ENCODE results near the gene VPS13A. TPM values are rescaled to one million over a fixed set of nuclear protein-coding genes. Genes with fewer than 3 reads are reported as not detected.
"Not testable (repeated sequence)": the region's sequence is repeated elsewhere in the genome, so short reads cannot be mapped to it uniquely, and the experiment has no call there.

Gene VPS13A
- total RNA-seq, 1 donor from 2014 or later = 37.8 TPM

- Histone ChIP-seq H3K27ac (no peak overlapping the region), H3K4me3 (no peak overlapping the region), H3K9me3 (no peaks in the 10 kb centered on the region), H3K27me3 (ENCODE audit: low read depth) (no peaks in the 10 kb centered on the region), H3K36me3 (peaks cover 6% of the 10 kb centered on the region), H3K4me1 (no peaks in the 10 kb centered on the region)
- DNase-seq (no peak), ATAC-seq (no peak)
- TF ChIP-seq CTCF (IDR thresholded peaks at IDR 0.05) = no peak
- intact Hi-C loops (cut with DNase I) = no loop called here
These were observed 60.6 kb downstream of the VPS13A start for GRCh38 chr9:77237896-77238295.

- no peak overlapping the region for H3K27ac ChIP-seq
- no peaks in the 10 kb centered on the region for H3K27me3 ChIP-seq (ENCODE audit: low read depth)
- H3K9me3 ChIP-seq = no peaks in the 10 kb centered on the region
- ATAC-seq (no peak), DNase-seq (no peak)
- H3K4me1 ChIP-seq = no peaks in the 10 kb centered on the region
- intact Hi-C loops (cut with DNase I) = no loop called here
- no peak for TF ChIP-seq CTCF (IDR thresholded peaks at IDR 0.05)
- no peak overlapping the region for H3K4me3 ChIP-seq
- H3K36me3 ChIP-seq = peaks cover 10% of the 10 kb centered on the region
These were observed 73.7 kb downstream of the VPS13A start for GRCh38 chr9:77251050-77251449.

GRCh38 chr9:77257275-77257674 lies 79.9 kb downstream of the VPS13A start:
- Histone ChIP-seq H3K27me3 (ENCODE audit: low read depth) (no peaks in the 10 kb centered on the region), H3K27ac (no peak overlapping the region), H3K9me3 (no peaks in the 10 kb centered on the region), H3K36me3 (peaks cover 5% of the 10 kb centered on the region), H3K4me3 (no peak overlapping the region), H3K4me1 (no peaks in the 10 kb centered on the region)
- intact Hi-C loops (cut with DNase I) = no loop called here
- DNase-seq (no peak), ATAC-seq (no peak)
- no peak for TF ChIP-seq CTCF (IDR thresholded peaks at IDR 0.05)

GRCh38 chr9:77261605-77262004 lies 84.3 kb downstream of the VPS13A start:
- intact Hi-C loops (cut with DNase I) = no loop called here
- Histone ChIP-seq H3K4me1 (no peaks in the 10 kb centered on the region), H3K36me3 (no peaks in the 10 kb centered on the region), H3K9me3 (no peaks in the 10 kb centered on the region), H3K4me3 (no peak overlapping the region), H3K27ac (no peak overlapping the region), H3K27me3 (ENCODE audit: low read depth) (no peaks in the 10 kb centered on the region)
- TF ChIP-seq CTCF (IDR thresholded peaks at IDR 0.05) = no peak
- DNase-seq (no peak), ATAC-seq (no peak)

- H3K27me3 ChIP-seq (ENCODE audit: low read depth); DNase-seq; ATAC-seq; H3K4me3 ChIP-seq; intact Hi-C loops (cut with DNase I); H3K27ac ChIP-seq; H3K4me1 ChIP-seq; H3K9me3 ChIP-seq; H3K36me3 ChIP-seq: not testable (repeated sequence)
These were observed 90.4 kb downstream of the VPS13A start for GRCh38 chr9:77267762-77268161.

GRCh38 chr9:77271023-77271690 lies 93.8 kb downstream of the VPS13A start:
- TF ChIP-seq CTCF (IDR thresholded peaks at IDR 0.05) = no peak
- intact Hi-C loops (cut with DNase I) = no loop called here
- Histone ChIP-seq H3K4me3 (no peak overlapping the region), H3K36me3 (no peaks in the 10 kb centered on the region), H3K9me3 (no peaks in the 10 kb centered on the region), H3K27ac (no peak overlapping the region), H3K27me3 (ENCODE audit: low read depth) (no peaks in the 10 kb centered on the region), H3K4me1 (no peaks in the 10 kb centered on the region)
- ATAC-seq (no peak), DNase-seq (no peak)

All from lower lobe of right lung (tissue), 2 donors.